ENCODE measurements around the gene PFDN4.
"Not testable (repeated sequence)": the region's sequence is repeated elsewhere in the genome, so short reads cannot be mapped to it uniquely, and the experiment has no call there.

Gene PFDN4

DNA sequence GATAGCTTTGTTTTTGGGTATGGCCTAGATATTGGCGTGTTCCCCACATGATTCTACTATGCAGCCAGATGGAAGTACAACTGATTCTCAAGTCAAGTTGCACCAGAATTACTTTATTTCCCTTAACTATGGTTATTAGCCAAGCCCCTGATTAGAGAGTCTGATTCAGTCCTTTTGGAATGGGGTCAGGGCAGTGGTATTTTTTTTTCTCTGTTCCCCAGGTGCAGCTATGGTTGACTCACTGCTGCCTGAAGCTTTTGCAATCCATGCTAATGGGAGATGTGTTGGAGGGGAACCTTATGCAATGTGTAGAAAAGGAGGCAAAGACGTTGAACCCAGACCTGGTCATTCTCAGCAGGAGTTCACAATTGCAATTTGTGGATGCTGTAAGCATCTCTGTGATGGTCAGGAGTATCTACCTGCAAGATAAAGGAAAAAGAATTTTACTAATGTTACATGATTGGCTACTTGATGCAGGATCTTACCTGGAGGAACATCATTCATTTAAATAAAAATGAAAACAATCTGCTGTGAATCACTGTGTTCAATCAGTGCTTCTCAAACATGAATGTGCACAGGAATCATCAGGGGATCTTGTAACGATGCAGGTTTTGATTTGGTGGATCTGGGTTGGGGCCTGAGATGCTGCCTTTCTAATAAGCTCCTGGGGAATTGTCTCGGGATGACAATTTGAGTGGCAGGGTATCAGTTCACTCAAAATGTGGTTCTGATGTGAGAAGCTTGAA lies 49.4 kb downstream of the PFDN4 start:
- no peak overlapping the region for H3K27ac ChIP-seq
- H3K27me3 ChIP-seq, result no peaks in the 10 kb centered on the region
- H4K20me1 ChIP-seq, result no peaks in the 10 kb centered on the region
- no peak overlapping the region for H3K9ac ChIP-seq
- no peak for TF ChIP-seq Cebpa-rat (IDR thresholded peaks at IDR 0.05)
- no peak overlapping the region for H3K4me3 ChIP-seq
- no peaks in the 10 kb centered on the region for H3K9me3 ChIP-seq
- H3K4me1 ChIP-seq, result no peaks in the 10 kb centered on the region
- H3K36me3 ChIP-seq, result no peaks in the 10 kb centered on the region
- no peak overlapping the region for H3K4me2 ChIP-seq

DNA sequence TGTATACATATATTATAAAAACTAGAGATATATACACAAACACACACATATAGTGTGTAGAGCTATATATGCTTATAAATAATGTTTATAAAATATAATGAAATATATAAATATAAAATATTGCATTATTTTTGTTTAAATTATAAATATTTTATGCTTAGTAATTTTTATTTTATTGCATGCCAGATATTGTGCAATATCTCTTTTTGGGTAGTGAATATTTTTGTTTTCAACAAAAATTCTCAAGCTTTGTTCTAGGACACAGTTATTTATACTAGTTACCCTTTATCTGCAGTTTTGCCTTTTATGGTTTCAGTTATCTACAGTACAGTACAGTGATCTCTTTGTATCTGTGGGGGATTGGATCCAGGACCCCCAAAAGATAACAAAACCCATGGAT lies 52.2 kb downstream of the PFDN4 start:
- Histone ChIP-seq H3K27ac (no peak overlapping the region), H3K4me3 (no peak overlapping the region), H3K9ac (no peak overlapping the region), H4K20me1 (no peaks in the 10 kb centered on the region), H3K9me3 (no peaks in the 10 kb centered on the region), H3K4me1 (no peaks in the 10 kb centered on the region), H3K36me3 (no peaks in the 10 kb centered on the region), H3K4me2 (no peak overlapping the region), H3K27me3 (no peaks in the 10 kb centered on the region)
- no peak for TF ChIP-seq Cebpa-rat (IDR thresholded peaks at IDR 0.05)

DNA sequence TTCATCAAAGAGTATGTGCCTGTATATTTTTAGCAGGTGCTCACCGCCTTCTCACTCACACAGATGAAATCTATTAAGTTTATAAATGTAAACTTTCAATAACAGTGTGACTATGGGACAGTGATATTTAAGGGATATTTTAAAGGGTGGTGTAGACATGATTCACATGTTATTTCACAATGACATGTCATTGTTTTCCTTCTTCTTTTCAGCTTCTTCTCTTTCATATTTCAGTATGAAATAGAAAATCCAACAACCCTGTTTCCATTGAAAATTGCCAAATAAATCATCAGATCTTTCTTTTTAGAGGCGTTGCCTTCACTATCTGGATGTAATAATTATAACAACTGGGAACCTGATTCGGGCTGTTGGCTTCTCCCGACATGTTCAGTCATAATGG lies 54.8 kb downstream of the PFDN4 start:
- no peak overlapping the region for H3K4me3 ChIP-seq
- no peaks in the 10 kb centered on the region for H3K36me3 ChIP-seq

DNA sequence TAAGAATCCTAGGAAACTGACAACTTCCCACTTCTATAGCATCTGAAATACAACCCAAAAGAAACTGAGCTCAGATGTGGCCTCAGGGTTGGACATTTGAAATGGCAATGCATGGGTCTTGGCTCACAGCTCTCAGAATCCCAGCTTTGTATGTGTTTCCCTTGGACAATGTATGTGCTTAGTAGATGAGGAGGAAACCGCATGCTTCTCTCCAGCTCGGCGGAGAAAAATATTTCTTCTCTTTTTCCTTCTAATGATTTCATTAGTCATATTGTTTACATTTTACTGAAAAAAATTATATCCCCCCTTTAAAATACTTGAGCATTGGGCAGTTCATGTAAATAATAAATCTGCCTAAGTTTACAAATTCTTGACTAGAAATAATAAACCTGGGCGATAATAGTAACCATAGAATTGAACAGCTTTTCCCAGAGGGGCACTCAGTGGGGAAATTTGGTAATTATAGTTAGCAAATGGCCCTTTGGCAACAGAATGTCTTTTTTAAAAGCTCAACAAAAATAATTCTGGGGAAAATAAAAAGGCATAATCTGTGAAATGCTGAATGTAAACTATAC lies 55.3 kb downstream of the PFDN4 start:
- no peak overlapping the region for H3K4me2 ChIP-seq
- H3K9me3 ChIP-seq, result no peaks in the 10 kb centered on the region
- H3K4me3 ChIP-seq, result no peak overlapping the region
- H3K4me1 ChIP-seq, result peaks cover 7% of the 10 kb centered on the region; the same call in 1 of the 2 replicates
- no peak for TF ChIP-seq Cebpa-rat (IDR thresholded peaks at IDR 0.05)
- no peaks in the 10 kb centered on the region for H4K20me1 ChIP-seq
- no peaks in the 10 kb centered on the region for H3K36me3 ChIP-seq
- H3K9ac ChIP-seq, result no peak overlapping the region
- H3K27ac ChIP-seq, result no peak overlapping the region
- no peaks in the 10 kb centered on the region for H3K27me3 ChIP-seq

More for the DNA sequence above, 54.8 kb downstream of the PFDN4 start:
- no peak overlapping the region for H3K27ac ChIP-seq
- H3K4me2 ChIP-seq, result no peak overlapping the region
- no peaks in the 10 kb centered on the region for H3K27me3 ChIP-seq
- H4K20me1 ChIP-seq, result no peaks in the 10 kb centered on the region
- H3K9me3 ChIP-seq, result no peaks in the 10 kb centered on the region
- no peak overlapping the region for H3K9ac ChIP-seq
- peaks cover 7% of the 10 kb centered on the region; the same call in 1 of the 2 replicates for H3K4me1 ChIP-seq
- TF ChIP-seq Cebpa-rat (IDR thresholded peaks at IDR 0.05), result no peak

- not testable (repeated sequence) for H3K4me1 ChIP-seq, H3K9ac ChIP-seq, H3K36me3 ChIP-seq, H3K9me3 ChIP-seq, H3K4me2 ChIP-seq, H3K27ac ChIP-seq, H3K4me3 ChIP-seq, H4K20me1 ChIP-seq, H3K27me3 ChIP-seq
Measured at GRCh38 chr20:54265791-54266190, 57.9 kb downstream of the PFDN4 start.

GRCh38 chr20:54266844-54267243 lies 59.0 kb downstream of the PFDN4 start:
- Histone ChIP-seq H3K36me3 (no peaks in the 10 kb centered on the region), H3K9ac (no peak overlapping the region), H3K4me3 (no peak overlapping the region), H4K20me1 (no peaks in the 10 kb centered on the region), H3K27ac (no peak overlapping the region), H3K27me3 (no peaks in the 10 kb centered on the region), H3K4me1 (peaks cover 7% of the 10 kb centered on the region; the same call in 1 of the 2 replicates), H3K4me2 (no peak overlapping the region), H3K9me3 (no peaks in the 10 kb centered on the region)
- TF ChIP-seq Cebpa-rat (IDR thresholded peaks at IDR 0.05), result no peak

- Histone ChIP-seq H3K9me3 (no peaks in the 10 kb centered on the region), H3K27me3 (no peaks in the 10 kb centered on the region), H4K20me1 (no peaks in the 10 kb centered on the region), H3K4me2 (no peak overlapping the region), H3K27ac (no peak overlapping the region), H3K4me3 (no peak overlapping the region), H3K9ac (no peak overlapping the region), H3K4me1 (peaks cover 7% of the 10 kb centered on the region; the same call in 1 of the 2 replicates), H3K36me3 (no peaks in the 10 kb centered on the region)
- no peak for TF ChIP-seq Cebpa-rat (IDR thresholded peaks at IDR 0.05)
Measured at GRCh38 chr20:54267483-54268003, 59.7 kb downstream of the PFDN4 start.

DNA sequence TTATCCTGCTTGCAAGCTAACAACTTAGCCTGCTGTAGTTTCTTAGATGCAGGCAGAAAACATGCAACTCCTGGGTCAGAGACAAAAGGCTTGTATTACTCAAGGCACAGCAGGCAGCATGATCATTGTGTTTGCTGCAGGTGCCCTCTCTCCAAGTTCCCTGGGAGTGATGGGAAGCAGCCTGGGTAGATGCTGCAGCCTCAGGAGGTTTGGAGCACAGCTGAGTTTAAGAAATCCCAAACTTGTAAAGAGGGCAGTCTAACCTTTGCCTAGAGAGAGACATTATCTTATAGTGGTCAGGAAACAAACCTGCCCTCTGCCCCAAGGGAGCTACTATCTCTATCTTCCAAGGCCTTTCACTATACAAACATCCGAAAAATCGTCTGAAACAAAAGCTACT lies 61.1 kb downstream of the PFDN4 start:
- Histone ChIP-seq H3K9ac (no peak overlapping the region), H4K20me1 (no peaks in the 10 kb centered on the region), H3K4me3 (no peak overlapping the region), H3K36me3 (no peaks in the 10 kb centered on the region), H3K27me3 (no peaks in the 10 kb centered on the region), H3K4me1 (peaks cover 7% of the 10 kb centered on the region; the same call in 1 of the 2 replicates), H3K27ac (no peak overlapping the region), H3K9me3 (no peaks in the 10 kb centered on the region), H3K4me2 (no peak overlapping the region)
- TF ChIP-seq Cebpa-rat (IDR thresholded peaks at IDR 0.05), result no peak
